ENCODE data around the gene IGFBP2.

DNA sequence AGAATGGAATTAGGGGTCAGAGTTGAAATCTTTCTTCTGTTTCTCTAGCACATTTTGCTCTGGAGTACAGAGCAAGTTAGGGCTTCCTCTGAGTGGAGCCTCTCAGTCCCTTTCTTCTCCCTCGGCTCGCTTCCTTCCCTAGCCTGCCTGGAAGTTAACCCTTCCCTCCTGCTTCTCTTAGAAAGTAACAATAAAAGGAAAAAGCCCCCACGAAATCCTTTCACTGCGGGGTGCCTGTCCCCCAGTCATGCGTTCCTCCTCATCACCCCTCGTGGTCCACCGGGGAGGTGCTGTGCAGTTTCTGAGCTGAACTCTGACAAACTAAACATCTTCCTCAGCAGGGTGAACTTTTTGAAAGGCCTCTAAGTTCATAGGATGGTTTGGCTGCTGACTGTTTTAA, 2.0 kb downstream of the IGFBP2 start:
- TF ChIP-seq POLR2AphosphoS5 (IDR thresholded peaks at IDR 0.05): no peak
- TF ChIP-seq POLR2A (IDR thresholded peaks at IDR 0.05): no peak
- no peak for TF ChIP-seq CTCF (IDR thresholded peaks at IDR 0.05)
- TF ChIP-seq EP300 (IDR thresholded peaks at IDR 0.05; ENCODE audit: low read depth): no peak
